ENCODE results near the gene PWP2.
"Not testable (repeated sequence)": the region's sequence is repeated elsewhere in the genome, so short reads cannot be mapped to it uniquely, and the experiment has no call there.

The PWP2 gene

DNA sequence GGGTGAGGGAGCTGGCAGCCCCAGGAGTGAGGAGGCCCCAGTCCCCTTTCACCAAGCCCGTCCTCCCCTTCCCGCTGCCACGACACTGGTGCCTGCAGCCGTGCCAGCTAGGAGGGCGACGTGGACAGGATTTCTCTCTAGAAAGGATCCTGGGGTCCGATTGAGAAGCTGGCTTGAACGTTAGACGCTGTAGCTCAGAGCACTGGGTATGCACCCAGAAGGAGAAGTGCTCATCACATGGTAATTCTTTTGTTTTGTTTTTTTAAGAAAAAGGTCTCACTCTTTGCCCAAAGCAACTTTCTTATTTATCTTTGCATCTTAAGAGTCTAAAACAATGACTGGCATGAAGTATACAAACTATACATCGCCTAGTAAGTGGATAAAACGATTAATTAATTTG, 60.3 kb downstream of the PWP2 start:
- not testable (repeated sequence) for DNase-seq

DNA sequence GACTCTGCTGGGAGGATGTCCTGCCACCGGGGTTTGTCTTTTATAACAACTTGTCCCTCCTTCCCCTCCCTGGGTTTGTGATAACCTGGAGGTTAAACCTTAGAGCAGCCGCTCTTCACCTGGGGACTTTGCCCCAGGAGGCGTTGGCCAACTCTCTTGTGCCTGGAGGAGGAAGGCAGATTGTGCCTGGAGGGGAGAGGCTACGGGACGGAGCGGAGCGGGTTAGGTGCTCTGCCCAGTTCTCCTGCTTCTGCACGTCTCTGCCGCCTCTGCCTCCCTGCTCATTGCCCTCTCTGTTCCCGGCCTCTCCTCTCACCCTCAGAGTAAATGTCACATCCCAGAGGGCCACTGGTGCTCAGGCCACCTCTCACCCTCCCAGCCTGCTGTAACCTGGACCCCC, 63.1 kb downstream of the PWP2 start:
- not testable (repeated sequence) for DNase-seq

DNA sequence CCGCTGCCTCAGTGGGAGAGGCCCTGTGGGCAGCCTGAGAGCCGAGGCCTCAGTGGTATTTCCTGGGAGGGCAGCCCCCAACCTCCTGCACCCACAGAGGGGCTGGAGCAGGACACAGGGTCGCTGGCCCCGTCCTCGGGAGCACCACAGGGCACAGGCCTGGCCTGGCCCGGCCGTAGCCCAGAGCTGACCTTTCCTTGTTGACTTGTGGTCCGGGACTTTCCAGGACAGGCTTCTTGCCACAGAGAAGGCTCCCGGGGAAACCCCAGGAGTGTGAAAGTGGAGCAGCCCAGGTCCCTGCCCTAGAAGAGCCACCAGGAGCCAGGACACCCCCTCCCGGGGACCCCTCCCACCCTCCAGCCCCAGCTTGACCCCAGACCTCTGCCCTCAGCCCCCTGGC, 63.7 kb downstream of the PWP2 start:
- peak; percentile 18 for DNase-seq

DNA sequence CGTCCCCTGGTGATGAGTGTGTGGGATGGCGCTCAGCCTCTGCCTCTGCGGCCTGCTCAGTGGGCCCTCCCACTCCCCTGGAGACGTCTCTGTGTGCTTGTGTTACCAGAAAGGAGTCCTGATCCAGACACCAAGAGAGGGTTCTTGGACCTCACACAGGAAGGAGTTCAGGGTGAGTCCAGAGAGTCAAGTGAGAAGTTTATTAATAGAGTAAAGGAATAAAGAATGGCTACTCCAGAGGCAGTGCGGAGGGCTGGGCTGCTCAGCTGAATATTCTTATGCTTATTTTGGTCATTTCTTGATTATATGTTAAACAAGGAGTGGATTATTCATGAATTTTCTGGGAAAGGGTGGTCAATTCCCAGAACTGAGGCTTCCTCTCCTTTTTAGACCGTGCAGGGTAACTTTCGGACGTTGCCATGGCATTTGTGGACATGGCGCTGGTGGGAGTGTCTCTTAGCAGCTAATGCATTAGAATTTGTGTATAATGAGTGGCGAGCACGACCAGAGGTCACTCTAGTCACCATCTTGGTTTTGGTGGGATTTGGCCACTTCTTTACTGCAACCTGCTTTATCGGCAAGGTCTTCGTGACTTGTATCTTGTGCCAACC, 64.9 kb downstream of the PWP2 start:
- not testable (repeated sequence) for DNase-seq

DNA sequence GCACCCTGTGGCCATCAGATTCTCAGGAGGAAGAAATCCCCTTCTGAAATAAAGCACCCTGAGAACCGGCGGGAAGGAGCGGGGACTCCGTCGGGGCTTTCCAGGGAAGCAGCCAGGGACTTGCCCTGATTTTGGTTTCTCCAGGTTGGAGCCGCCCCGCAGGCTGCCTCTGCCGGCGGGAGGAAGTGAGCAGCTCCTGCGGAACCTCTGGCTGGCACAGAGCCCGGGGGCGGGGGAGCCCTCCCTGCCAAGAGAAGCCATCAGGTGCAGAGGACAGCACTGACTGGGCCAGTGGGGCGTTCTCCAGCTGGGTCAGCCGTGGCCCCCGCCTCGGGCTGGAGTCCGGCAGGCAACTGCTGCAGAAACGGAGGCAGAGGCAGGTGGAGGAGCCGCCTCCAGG, 65.5 kb downstream of the PWP2 start:
- not testable (repeated sequence) for DNase-seq

DNA sequence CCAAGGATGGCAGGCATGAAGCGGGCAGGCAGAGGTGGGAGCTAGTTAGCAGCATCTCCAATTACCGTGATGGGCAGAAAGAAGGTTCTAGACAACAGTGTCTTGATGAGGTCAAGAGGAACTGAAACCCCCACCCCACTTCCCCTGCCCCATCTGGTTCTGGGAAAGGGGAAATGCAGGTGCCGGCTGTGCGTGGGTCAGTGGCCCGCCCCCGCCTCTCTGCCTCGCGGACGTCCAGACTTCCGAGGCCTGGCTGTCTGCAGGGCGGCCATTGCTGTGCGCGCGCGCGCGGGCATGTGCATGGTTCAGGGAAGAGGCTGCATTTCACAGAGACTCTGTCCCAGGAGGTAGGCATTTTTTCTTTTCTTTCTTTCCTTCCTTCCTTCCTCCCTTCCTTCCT, 68.0 kb downstream of the PWP2 start:
- peak; percentile 62 for DNase-seq

DNA sequence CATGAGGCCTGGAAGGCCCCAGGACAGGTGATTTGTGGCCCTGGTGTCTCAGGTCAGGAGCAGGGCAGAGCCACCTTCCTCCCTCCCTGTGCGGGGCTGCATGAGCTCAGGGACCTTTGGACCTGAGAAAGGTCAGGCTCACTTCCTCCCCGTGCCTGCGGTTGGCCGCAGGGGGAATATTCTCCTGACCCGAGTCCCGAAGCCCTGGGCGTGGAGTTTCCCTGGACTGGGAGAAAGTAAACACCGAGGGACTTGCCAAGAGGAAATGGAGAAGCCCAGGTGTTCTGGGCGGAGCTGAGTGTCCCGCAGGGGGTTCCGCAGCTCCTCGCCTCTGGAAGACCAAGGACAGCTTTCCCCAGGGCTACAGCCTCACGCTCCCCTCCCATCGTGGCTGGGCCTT, 68.9 kb downstream of the PWP2 start:
- DNase-seq: not testable (repeated sequence)
